Left lung (tissue), 10 donors: Measurements from ENCODE around the gene GPC5. TPM values are rescaled to one million over a fixed set of nuclear protein-coding genes. Genes with fewer than 3 reads are reported as not detected.

Source experiments
- ATAC-seq: fragments of 200-7000 bp; cut with Tn5 transposase; one replicate; pipeline ENCODE4 v1.9.1; 2020; ENCODE audit warnings: moderate library complexity
- DNase-seq, 4 donors: peaks; one replicate each; pipeline ENCODE4 v3.0.0-alpha.2; 2013 to 2020
- H3K27ac ChIP-seq, 2 donors: fragments of 200-600 bp; sonication (generic) in 1 of 2; one replicate each; pipeline versions ENCODE4 v1.5.0 to v1.8.0; 2020 to 2021
- H3K27me3 ChIP-seq, 2 donors: fragments of 200-600 bp; sonication (generic) in 1 of 2; one replicate each; pipeline versions ENCODE4 v1.5.0 to v1.8.0; 2020 to 2021
- H3K36me3 ChIP-seq, 2 donors: fragments of 200-600 bp; sonication (generic) in 1 of 2; one replicate each; pipeline versions ENCODE4 v1.5.0 to v1.8.0; 2020 to 2021
- H3K4me1 ChIP-seq, 2 donors: fragments of 200-600 bp; one replicate each; pipeline ENCODE4 v1.8.0; 2021
- H3K4me3 ChIP-seq, 2 donors: fragments of 200-600 bp; sonication (generic) in 1 of 2; one replicate each; pipeline versions ENCODE4 v1.5.0 to v1.8.0; 2020 to 2021; ENCODE audit warnings: mild to moderate bottlenecking in 1 of 2
- H3K9me3 ChIP-seq, 2 donors: fragments of 200-600 bp; sonication (generic) in 1 of 2; one replicate each; pipeline versions ENCODE4 v1.5.0 to v1.8.0; 2020 to 2021
- intact Hi-C, 2 donors: fragments of 100-400 bp; cut with DNase I; formaldehyde crosslinking; loops; one replicate each; pipeline versions ENCODE4 v1.11.2 to v1.14.2; 2022
- polyA plus RNA-seq, 6 donors: library from polyadenylated mRNA; unstranded; fragments of 120-200 nt; gene quantifications; one replicate each; pipeline ENCODE4 v1.2.1, GENCODE V29; 2013; ENCODE audit not compliant: insufficient read length in 6 of 6
- total RNA-seq, 2 donors: library from RNA; stranded (reverse); fragmentation: NEBNext Ultra II Directional; extraction: Animal tissue kit (Norgen Biotek cat#: 25700); gene quantifications; one replicate each; pipeline ENCODE4 v1.2.1, GENCODE V29; 2021
- TF ChIP-seq, protein P1 (sequence below), 2 donors: fragments of 200-600 bp; sonication (generic) in 1 of 2; IDR thresholded peaks; one replicate each; pipeline versions ENCODE4 v1.5.0 to v1.8.0; 2021; ENCODE audit warnings: antibody characterized with exemption in 2 of 2
- donor health status: DM: no; HTN: yes; CAD: no.
- donor health status: DM: no; HTN: no; CAD: no.

GPC5 gene
- total and polyA plus RNA-seq, 8 donors: 9.2 to 19.5 (median 11.5) TPM

DNA sequence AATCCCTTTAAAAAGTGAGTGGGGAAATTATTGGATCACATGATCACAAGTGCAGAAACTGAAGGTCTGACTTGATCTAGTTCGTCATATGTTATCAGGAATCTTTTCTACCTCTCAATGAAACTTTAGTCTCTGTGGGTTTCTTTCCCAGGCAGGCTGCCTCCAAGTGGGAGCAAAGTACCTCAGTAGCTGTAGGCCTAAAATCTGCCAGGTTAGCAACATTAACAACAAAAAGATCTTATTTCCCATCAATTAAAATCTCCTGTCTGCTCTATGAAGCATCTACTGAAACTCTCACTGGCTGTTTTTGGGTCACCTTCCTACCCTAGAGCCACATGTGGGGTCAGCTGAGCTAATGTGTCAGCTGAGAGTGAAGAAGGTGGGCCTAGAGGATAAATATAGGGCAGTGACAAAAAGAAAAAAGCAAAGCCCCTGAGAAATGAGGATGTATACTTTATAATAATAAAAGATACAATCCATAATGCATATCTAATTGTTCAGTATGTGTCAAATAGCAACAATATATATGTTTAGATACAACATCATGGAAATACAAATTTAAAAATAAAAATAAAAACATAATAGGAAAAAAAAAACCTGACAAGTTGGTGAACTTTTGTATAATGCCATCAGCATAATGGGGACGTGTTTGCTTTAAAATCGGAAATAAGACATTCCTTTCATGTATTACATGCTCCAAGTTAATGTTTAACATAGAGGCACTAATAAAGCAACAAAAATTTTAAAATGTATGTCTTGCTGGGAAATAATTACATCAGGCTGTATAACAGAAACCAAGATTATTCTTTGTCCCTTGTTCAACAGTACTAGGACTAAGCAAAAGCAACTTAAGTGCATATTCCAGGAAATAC is 141.1 kb downstream of the GPC5 start:
- H3K4me1 ChIP-seq: no peaks in the 10 kb centered on the region
- H3K27ac ChIP-seq: peak overlapping the region in 1 of 2 donors; percentile 46
- ATAC-seq (no peak), DNase-seq (no peak)
- H3K36me3 ChIP-seq: no peaks in the 10 kb centered on the region
- no peaks in the 10 kb centered on the region for H3K9me3 ChIP-seq
- H3K27me3 ChIP-seq: no peaks in the 10 kb centered on the region
- TF ChIP-seq, protein P1, sequence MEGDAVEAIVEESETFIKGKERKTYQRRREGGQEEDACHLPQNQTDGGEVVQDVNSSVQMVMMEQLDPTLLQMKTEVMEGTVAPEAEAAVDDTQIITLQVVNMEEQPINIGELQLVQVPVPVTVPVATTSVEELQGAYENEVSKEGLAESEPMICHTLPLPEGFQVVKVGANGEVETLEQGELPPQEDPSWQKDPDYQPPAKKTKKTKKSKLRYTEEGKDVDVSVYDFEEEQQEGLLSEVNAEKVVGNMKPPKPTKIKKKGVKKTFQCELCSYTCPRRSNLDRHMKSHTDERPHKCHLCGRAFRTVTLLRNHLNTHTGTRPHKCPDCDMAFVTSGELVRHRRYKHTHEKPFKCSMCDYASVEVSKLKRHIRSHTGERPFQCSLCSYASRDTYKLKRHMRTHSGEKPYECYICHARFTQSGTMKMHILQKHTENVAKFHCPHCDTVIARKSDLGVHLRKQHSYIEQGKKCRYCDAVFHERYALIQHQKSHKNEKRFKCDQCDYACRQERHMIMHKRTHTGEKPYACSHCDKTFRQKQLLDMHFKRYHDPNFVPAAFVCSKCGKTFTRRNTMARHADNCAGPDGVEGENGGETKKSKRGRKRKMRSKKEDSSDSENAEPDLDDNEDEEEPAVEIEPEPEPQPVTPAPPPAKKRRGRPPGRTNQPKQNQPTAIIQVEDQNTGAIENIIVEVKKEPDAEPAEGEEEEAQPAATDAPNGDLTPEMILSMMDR (IDR thresholded peaks at IDR 0.05): no peak
- intact Hi-C loops: no loop called here
- no peak overlapping the region for H3K4me3 ChIP-seq

DNA sequence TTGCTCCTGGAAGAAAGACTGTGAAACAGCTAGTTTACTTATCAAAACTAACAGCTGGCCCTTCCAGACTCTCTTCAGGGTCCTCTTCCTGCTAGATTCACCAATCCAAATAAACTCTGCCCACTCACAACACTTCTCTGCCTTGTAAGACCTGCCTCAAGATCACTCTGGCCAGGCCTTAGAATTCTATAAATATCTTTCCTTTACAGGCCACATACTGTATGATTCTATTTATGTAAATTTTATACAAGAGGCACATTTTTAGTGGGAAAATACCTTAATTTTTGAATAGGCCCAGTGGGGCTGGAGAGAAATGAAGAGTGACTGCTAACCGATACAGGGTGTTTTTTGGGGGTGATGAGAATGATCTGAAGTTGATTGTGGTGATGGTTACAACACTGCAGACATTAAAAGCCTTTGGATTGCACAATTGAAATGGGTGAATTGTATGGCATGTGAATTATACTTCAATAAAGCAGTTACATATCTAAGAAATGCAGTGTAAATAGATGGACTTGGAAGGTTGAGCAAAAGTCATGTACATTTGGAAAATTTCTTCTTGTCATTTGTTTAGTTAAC is 141.8 kb downstream of the GPC5 start:
- ATAC-seq: peak; percentile 92
- Histone ChIP-seq H3K27ac (peak overlapping the region in 1 of 2 donors; percentile 24), H3K36me3 (no peaks in the 10 kb centered on the region), H3K4me1 (no peaks in the 10 kb centered on the region), H3K27me3 (no peaks in the 10 kb centered on the region), H3K4me3 (no peak overlapping the region), H3K9me3 (no peaks in the 10 kb centered on the region)
- intact Hi-C loops: no loop called here
- peak in 2 of 4 donors; percentile 21 to 22 for DNase-seq
- TF ChIP-seq, protein P1 (IDR thresholded peaks at IDR 0.05): no peak

DNA sequence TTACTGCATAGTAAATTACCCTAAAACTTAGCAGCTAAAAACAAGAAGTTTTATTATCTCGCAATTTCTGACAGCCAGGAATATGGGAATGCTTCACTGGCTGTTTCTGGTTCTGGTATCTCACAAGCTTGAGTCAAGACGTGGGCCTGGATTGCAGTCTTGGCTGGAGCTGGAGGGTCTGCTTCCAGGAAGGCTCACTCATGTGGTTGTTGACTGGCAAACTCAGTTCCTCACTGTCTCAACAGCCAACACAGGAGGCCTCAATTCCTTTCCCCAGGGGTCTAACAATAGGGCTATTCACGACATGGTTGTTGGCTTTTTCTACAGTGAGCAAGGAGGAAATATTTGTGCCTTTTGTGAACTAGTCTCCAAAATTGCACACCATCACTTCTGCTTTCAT is 146.3 kb downstream of the GPC5 start:
- no peak for DNase-seq
- H3K27ac ChIP-seq: no peak overlapping the region
- H3K9me3 ChIP-seq: peaks cover 0 to 2% of the 10 kb centered on the region in 2 donors
- TF ChIP-seq, protein P1 (IDR thresholded peaks at IDR 0.05): no peak
- no peak for ATAC-seq
- H3K27me3 ChIP-seq: no peaks in the 10 kb centered on the region
- H3K4me1 ChIP-seq: no peaks in the 10 kb centered on the region
- H3K4me3 ChIP-seq: no peak overlapping the region
- no peaks in the 10 kb centered on the region for H3K36me3 ChIP-seq
- intact Hi-C loops: no loop called here

DNA sequence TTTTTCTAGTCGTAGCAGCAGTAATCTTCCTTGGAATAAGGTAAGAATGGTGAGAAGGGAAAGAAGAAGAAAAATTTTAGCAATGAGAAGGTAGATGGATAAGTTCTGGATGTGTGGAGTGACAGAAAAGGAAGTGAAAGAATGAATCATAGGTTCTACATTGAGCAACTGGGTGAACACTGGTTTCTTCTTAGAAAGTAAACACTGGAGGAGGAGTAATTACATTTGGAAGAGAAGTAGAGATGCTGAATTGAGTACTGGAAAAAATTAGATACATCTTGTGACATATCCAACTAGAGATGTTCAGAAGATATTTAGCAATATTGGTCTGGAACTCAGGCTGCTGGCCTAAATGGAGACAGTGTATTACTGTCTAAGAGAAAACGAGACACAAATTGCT is 148.5 kb downstream of the GPC5 start:
- ATAC-seq: no peak
- TF ChIP-seq, protein P1 (IDR thresholded peaks at IDR 0.05): no peak
- H3K9me3 ChIP-seq: peaks cover 0 to 8% of the 10 kb centered on the region in 2 donors
- no peak overlapping the region for H3K27ac ChIP-seq
- no peaks in the 10 kb centered on the region for H3K4me1 ChIP-seq
- H3K27me3 ChIP-seq: no peaks in the 10 kb centered on the region
- H3K4me3 ChIP-seq: no peak overlapping the region
- H3K36me3 ChIP-seq: no peaks in the 10 kb centered on the region
- DNase-seq: no peak
- intact Hi-C loops: no loop called here

DNA sequence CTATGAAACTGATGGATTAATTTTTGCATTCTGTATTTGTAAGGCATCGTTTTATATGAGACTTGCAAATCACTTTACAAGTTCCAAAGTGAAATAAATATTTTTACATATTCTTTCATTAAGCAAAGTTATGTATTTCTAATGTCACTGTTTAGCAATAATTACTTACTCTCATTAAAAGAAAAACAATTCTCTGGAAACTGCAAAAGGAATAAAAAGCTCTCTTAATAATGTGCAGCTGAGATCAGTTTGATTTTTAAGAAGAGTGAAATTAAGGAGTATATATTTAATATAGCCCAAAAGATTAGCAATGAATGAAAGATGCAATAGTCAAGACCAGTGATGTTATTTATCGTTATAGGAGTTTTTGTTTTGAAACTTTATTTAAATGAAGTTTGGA is 155.2 kb downstream of the GPC5 start:
- Histone ChIP-seq H3K4me1 (no peaks in the 10 kb centered on the region), H3K27ac (no peak overlapping the region), H3K27me3 (no peaks in the 10 kb centered on the region), H3K9me3 (peaks cover 0 to 13% of the 10 kb centered on the region in 2 donors), H3K36me3 (no peaks in the 10 kb centered on the region), H3K4me3 (no peak overlapping the region)
- ATAC-seq: no peak
- intact Hi-C loops: no loop called here
- no peak for DNase-seq
- TF ChIP-seq, protein P1 (IDR thresholded peaks at IDR 0.05): no peak
